ENCODE data around the gene FAM120B. TPM values are rescaled to one million over a fixed set of nuclear protein-coding genes. Genes with fewer than 3 reads are reported as not detected.

Gene FAM120B
- total RNA-seq, 1 donor from 2014 or later = 9.9 TPM

- DNase-seq (ENCODE audit: low spot score in 2 of 2) = peak in 1 of 2 donors; percentile 58
- H3K4me1 ChIP-seq = no peaks in the 10 kb centered on the region
- intact Hi-C loops (cut with DNase I) = no loop called here
- H3K27me3 ChIP-seq = no peaks in the 10 kb centered on the region
- no peaks in the 10 kb centered on the region for H3K36me3 ChIP-seq
- H3K4me3 ChIP-seq = no peak overlapping the region
- no peak overlapping the region for H3K27ac ChIP-seq
- H3K9me3 ChIP-seq = no peaks in the 10 kb centered on the region
- TF ChIP-seq CTCF (IDR thresholded peaks at IDR 0.05) = no peak
Observed at GRCh38 chr6:170444811-170445211, 138.3 kb downstream of the FAM120B start.

GRCh38 chr6:170445487-170445886 is 138.9 kb downstream of the FAM120B start:
- H3K9me3 ChIP-seq = no peaks in the 10 kb centered on the region
- no peaks in the 10 kb centered on the region for H3K4me1 ChIP-seq
- TF ChIP-seq CTCF (IDR thresholded peaks at IDR 0.05) = no peak
- H3K27ac ChIP-seq = no peak overlapping the region
- DNase-seq (ENCODE audit: low spot score in 2 of 2) = peak in 1 of 2 donors; percentile 24
- H3K27me3 ChIP-seq = no peaks in the 10 kb centered on the region
- intact Hi-C loops (cut with DNase I) = no loop called here
- H3K36me3 ChIP-seq = no peaks in the 10 kb centered on the region
- no peak overlapping the region for H3K4me3 ChIP-seq

- Histone ChIP-seq H3K36me3 (no peaks in the 10 kb centered on the region), H3K27ac (no peak overlapping the region), H3K4me1 (no peaks in the 10 kb centered on the region), H3K27me3 (no peaks in the 10 kb centered on the region), H3K4me3 (no peak overlapping the region), H3K9me3 (no peaks in the 10 kb centered on the region)
- DNase-seq (ENCODE audit: low spot score in 2 of 2) = peak in 1 of 2 donors; percentile 34
- intact Hi-C loops (cut with DNase I) = no loop called here
- no peak for TF ChIP-seq CTCF (IDR thresholded peaks at IDR 0.05)
Observed at GRCh38 chr6:170445971-170446370, 139.4 kb downstream of the FAM120B start.

GRCh38 chr6:170446841-170447560 is 140.4 kb downstream of the FAM120B start:
- Histone ChIP-seq H3K27me3 (no peaks in the 10 kb centered on the region), H3K27ac (no peak overlapping the region), H3K36me3 (no peaks in the 10 kb centered on the region), H3K9me3 (no peaks in the 10 kb centered on the region), H3K4me1 (no peaks in the 10 kb centered on the region), H3K4me3 (no peak overlapping the region)
- intact Hi-C loops (cut with DNase I) = no loop called here
- TF ChIP-seq CTCF (IDR thresholded peaks at IDR 0.05) = no peak
- DNase-seq (ENCODE audit: low spot score in 2 of 2) = peak in 1 of 2 donors; percentile 52

GRCh38 chr6:170447561-170447930 is 141.0 kb downstream of the FAM120B start:
- intact Hi-C loops (cut with DNase I) = no loop called here
- Histone ChIP-seq H3K4me1 (no peaks in the 10 kb centered on the region), H3K36me3 (no peaks in the 10 kb centered on the region), H3K9me3 (no peaks in the 10 kb centered on the region), H3K27me3 (no peaks in the 10 kb centered on the region), H3K4me3 (no peak overlapping the region), H3K27ac (no peak overlapping the region)
- DNase-seq (ENCODE audit: low spot score in 2 of 2) = no peak
- TF ChIP-seq CTCF (IDR thresholded peaks at IDR 0.05) = no peak

All from ascending aorta (tissue), 2 donors.